Urinary bladder (tissue), 4 donors: ENCODE measurements around the gene UBE2E3. TPM values are rescaled to one million over a fixed set of nuclear protein-coding genes. Genes with fewer than 3 reads are reported as not detected.

Experiments used
- DNase-seq: peaks from one replicate; pipeline ENCODE4 v3.0.0-alpha.2; 2015; ENCODE audit errors: extremely low spot score
- H3K27ac ChIP-seq: one replicate; pipeline ENCODE4 v1.5.1; 2013; ENCODE audit warnings: low read depth, mild to moderate bottlenecking, moderate library complexity
- H3K36me3 ChIP-seq: one replicate; pipeline ENCODE4 v1.6.1; 2013; ENCODE audit warnings: mild to moderate bottlenecking, moderate library complexity; ENCODE audit not compliant: insufficient read depth
- H3K4me1 ChIP-seq: one replicate; pipeline ENCODE4 v1.6.1; 2013; ENCODE audit warnings: mild to moderate bottlenecking, moderate library complexity; ENCODE audit not compliant: insufficient read depth
- H3K4me3 ChIP-seq: one replicate; pipeline ENCODE4 v1.5.1; 2013; ENCODE audit warnings: low read depth, low read length
- WGBS: extraction: QIAGEN DNeasy Blood & Tissue Kit; methylation state at CpG from one replicate; pipeline ENCODE4 v1.1.7; 2013; 5-methylcytosine and 5-hydroxymethylcytosine counted together
- polyA plus RNA-seq: library from polyadenylated mRNA; stranded (reverse); fragments of 200-250 nt; gene quantifications from one replicate; pipeline ENCODE4 v1.2.3, GENCODE V29; 2013
- total RNA-seq: library from RNA; depleted of rRNA; stranded (reverse); fragments of >200 nt; gene quantifications from one replicate; pipeline ENCODE4 v1.2.3, GENCODE V29; 2014
- donor health status: healthy with polysubstance abuse.
- donor health status: healthy.

UBE2E3 gene
- total and polyA plus RNA-seq, 2 donors: 72.3 to 123 TPM

DNA sequence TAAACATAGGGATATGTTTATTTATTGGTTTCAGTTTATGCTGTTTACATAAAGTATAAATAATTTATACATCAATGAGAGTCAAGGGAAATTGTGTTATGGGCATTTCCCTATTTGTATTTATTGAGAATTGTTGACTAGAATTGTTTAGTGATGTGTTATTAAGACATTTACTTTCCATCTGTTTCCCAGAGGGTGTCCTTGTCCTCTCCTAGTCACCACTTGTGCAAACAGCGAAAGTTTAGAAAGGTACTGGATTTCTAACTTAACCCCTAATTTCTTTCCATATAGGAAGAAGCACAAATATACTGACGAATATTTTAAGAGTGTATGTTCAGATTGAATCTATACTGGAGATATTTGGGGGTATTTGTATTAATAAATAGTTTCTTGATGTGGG, 6.7 kb downstream of the UBE2E3 start:
- Histone ChIP-seq H3K36me3 (no peaks in the 10 kb centered on the region), H3K4me3 (no peak overlapping the region), H3K27ac (no peak overlapping the region), H3K4me1 (no peaks in the 10 kb centered on the region)
- WGBS: 93% methylated on average over 2 of the region's 2 CpGs
- DNase-seq: no peak

GRCh38 chr2:180990337-180990736, 9.9 kb downstream of the UBE2E3 start:
- 53% methylated on average over 3 of the region's 3 CpGs for WGBS

GRCh38 chr2:180990794-180991193, 10.4 kb downstream of the UBE2E3 start:
- Histone ChIP-seq H3K4me3 (no peak overlapping the region), H3K4me1 (no peaks in the 10 kb centered on the region), H3K36me3 (no peaks in the 10 kb centered on the region), H3K27ac (no peak overlapping the region)
- WGBS: 98% methylated on average over 1 of the region's 1 CpG
- DNase-seq: no peak

More at GRCh38 chr2:180990337-180990736, 9.9 kb downstream of the UBE2E3 start:
- Histone ChIP-seq H3K4me1 (no peaks in the 10 kb centered on the region), H3K4me3 (no peak overlapping the region), H3K36me3 (no peaks in the 10 kb centered on the region), H3K27ac (no peak overlapping the region)
- DNase-seq: no peak

- Histone ChIP-seq H3K27ac (no peak overlapping the region), H3K36me3 (no peaks in the 10 kb centered on the region), H3K4me3 (no peak overlapping the region), H3K4me1 (no peaks in the 10 kb centered on the region)
- 95% methylated on average over 3 of the region's 3 CpGs for WGBS
- no peak for DNase-seq
Measured at GRCh38 chr2:180991361-180991760, 11.0 kb downstream of the UBE2E3 start.

- H3K36me3 ChIP-seq: no peaks in the 10 kb centered on the region
- no peak for DNase-seq
- H3K4me3 ChIP-seq: no peak overlapping the region
- H3K27ac ChIP-seq: no peak overlapping the region
- H3K4me1 ChIP-seq: no peaks in the 10 kb centered on the region
- 80% methylated on average over 4 of the region's 4 CpGs for WGBS
Measured at GRCh38 chr2:180991820-180992219, 11.4 kb downstream of the UBE2E3 start.

- WGBS: 19% methylated on average over 2 of the region's 2 CpGs
- Histone ChIP-seq H3K4me1 (no peaks in the 10 kb centered on the region), H3K27ac (no peak overlapping the region), H3K36me3 (no peaks in the 10 kb centered on the region), H3K4me3 (no peak overlapping the region)
- DNase-seq: no peak
Measured at GRCh38 chr2:180992994-180993393, 12.6 kb downstream of the UBE2E3 start.

GRCh38 chr2:180999274-180999964, 19.0 kb downstream of the UBE2E3 start:
- DNase-seq: no peak
- Histone ChIP-seq H3K4me1 (no peaks in the 10 kb centered on the region), H3K27ac (no peak overlapping the region), H3K4me3 (no peak overlapping the region), H3K36me3 (peaks cover 1% of the 10 kb centered on the region)
- WGBS: 94% methylated on average over 4 of the region's 4 CpGs

GRCh38 chr2:181004647-181005325, 24.4 kb downstream of the UBE2E3 start:
- peaks cover 1% of the 10 kb centered on the region for H3K4me1 ChIP-seq
- no peak overlapping the region for H3K27ac ChIP-seq
- H3K4me3 ChIP-seq: no peak overlapping the region
- WGBS: 88% methylated on average over 5 of the region's 5 CpGs
- H3K36me3 ChIP-seq: peaks cover 1% of the 10 kb centered on the region
- no peak for DNase-seq

DNA sequence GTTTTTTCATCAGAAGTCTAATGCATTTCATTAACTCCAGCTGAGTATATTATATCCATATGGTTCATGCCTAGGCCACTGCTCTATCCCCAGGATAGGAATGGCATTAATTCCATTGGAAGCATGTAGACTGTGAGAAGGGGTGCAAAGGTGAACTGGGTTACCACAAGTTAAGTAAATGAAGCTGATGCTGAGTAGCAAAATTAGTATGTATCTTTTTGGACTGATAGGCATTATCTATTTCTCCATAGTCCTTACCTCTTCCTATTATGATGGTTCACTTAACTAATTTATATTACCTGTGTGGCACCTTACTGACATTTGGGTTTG, 24.9 kb downstream of the UBE2E3 start:
- Histone ChIP-seq H3K36me3 (peaks cover 1% of the 10 kb centered on the region), H3K4me1 (peaks cover 1% of the 10 kb centered on the region), H3K27ac (no peak overlapping the region), H3K4me3 (no peak overlapping the region)
- DNase-seq: no peak

DNA sequence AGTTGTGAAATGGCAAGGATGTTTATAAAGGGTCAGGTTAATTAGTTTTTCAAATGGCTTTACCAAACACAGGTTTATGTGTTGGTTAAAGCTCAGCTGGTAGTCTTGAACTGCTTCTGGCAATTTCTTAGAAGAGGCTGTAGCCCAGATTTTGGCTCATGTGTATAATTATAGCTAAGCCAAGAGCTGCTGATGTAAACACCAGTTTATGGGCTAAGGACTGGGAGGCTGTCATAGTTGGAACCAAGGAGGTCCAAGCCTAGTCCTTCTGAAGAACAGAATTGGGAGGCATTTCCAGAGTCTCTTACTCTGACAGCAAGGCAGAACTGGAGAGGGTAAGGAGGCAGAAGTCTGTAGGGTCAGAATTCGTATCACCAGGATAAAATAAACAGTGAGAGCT, 25.4 kb downstream of the UBE2E3 start:
- no peak for DNase-seq
- WGBS: 43% methylated on average over 1 of the region's 1 CpG
- H3K4me1 ChIP-seq: peaks cover 1% of the 10 kb centered on the region
- H3K4me3 ChIP-seq: no peak overlapping the region
- H3K27ac ChIP-seq: no peak overlapping the region
- H3K36me3 ChIP-seq: peaks cover 1% of the 10 kb centered on the region

DNA sequence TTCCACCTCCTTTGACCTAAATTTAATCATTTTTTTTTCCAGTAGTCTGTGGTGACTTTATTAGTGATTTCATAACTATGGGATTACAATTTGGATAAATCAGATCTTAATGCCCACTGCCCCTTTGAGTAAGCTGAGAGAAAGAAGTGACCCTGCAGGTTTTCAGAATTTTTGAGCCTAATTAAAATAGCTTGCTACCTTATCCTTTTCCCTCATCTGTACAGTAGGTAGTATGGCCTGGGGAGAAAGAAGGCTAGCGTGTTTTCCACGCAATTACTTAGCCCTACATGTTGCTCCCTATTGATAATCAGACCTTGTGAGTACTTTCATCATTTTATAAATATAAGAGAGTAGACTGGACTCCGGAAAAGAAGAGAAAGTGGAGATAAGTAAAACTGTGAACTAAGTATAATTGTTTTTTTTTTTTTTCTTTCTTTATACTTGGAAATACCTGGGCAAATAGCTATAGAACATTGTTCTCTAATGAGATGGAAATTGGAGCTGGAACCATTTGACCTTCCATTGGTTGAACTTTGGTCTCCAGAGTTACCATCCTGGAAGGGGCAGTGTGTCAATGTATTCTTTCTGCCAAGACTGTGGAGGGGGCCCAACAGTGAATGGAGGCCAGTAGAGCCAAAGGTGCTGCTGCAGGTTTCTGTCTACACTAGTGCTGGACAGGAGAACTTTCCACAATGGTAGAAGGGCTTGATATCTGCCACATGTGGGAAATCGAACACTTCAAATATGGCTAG, 26.9 kb downstream of the UBE2E3 start:
- 91% methylated on average over 4 of the region's 4 CpGs for WGBS
- Histone ChIP-seq H3K27ac (no peak overlapping the region), H3K4me1 (peaks cover 1% of the 10 kb centered on the region)

GRCh38 chr2:181008407-181008806, 28.0 kb downstream of the UBE2E3 start:
- H3K4me1 ChIP-seq: peaks cover 1% of the 10 kb centered on the region
- H3K27ac ChIP-seq: no peak overlapping the region
- no peaks in the 10 kb centered on the region for H3K36me3 ChIP-seq
- 61% methylated on average over 3 of the region's 3 CpGs for WGBS
- DNase-seq: no peak
- no peak overlapping the region for H3K4me3 ChIP-seq

More for the DNA sequence above, 26.9 kb downstream of the UBE2E3 start:
- no peak overlapping the region for H3K4me3 ChIP-seq
- DNase-seq: no peak
- no peaks in the 10 kb centered on the region for H3K36me3 ChIP-seq

- Histone ChIP-seq H3K4me3 (no peak overlapping the region), H3K4me1 (no peaks in the 10 kb centered on the region), H3K36me3 (no peaks in the 10 kb centered on the region), H3K27ac (no peak overlapping the region)
- 92% methylated on average over 1 of the region's 1 CpG for WGBS
- no peak for DNase-seq
Measured at GRCh38 chr2:181021199-181021789, 40.9 kb downstream of the UBE2E3 start.

DNA sequence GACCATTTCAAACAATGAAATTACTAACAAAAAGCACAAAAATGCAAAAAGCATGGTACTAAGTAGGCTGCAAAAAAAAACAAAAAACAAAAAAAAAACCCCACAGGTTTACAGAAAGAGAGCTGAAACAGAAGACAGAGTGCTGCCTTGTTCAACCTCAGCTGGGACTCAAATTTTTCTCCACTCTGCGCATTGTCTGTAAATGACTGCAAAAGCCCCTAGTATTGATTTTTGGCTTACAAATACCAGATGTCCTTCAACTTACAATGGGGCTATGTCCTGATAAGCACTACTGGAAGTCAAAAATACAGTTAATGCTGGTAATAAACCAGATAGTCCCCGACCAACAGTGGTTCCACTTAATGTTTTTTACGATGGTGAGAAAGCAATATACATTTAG, 42.2 kb downstream of the UBE2E3 start:
- Histone ChIP-seq H3K4me1 (no peaks in the 10 kb centered on the region), H3K36me3 (no peaks in the 10 kb centered on the region), H3K4me3 (no peak overlapping the region), H3K27ac (no peak overlapping the region)
- no peak for DNase-seq
- 78% methylated on average over 3 of the region's 3 CpGs for WGBS
